Smooth muscle cell (in vitro differentiated cells): ENCODE results near the gene CTAGE4. TPM values are rescaled to one million over a fixed set of nuclear protein-coding genes. Genes with fewer than 3 reads are reported as not detected.
"Not testable (repeated sequence)": the region's sequence is repeated elsewhere in the genome, so short reads cannot be mapped to it uniquely, and the experiment has no call there.

ENCODE experiments used
- DNase-seq: peaks from one replicate; lab custom pipeline; 2025; ENCODE audit not compliant: unreplicated experiment; lab: John Stamatoyannopoulos, UW
- H2AFZ ChIP-seq: fragments of 200-600 bp; sonication (generic); 2 replicates; pipeline ENCODE4 v1.6.0; 2016; ENCODE audit warnings: antibody characterized with exemption, low read depth, mild to moderate bottlenecking
- H3F3A ChIP-seq: fragments of 200-600 bp; sonication (generic); 2 replicates; pipeline ENCODE4 v1.6.0; 2017; ENCODE audit warnings: antibody characterized with exemption, low read depth
- H3K27ac ChIP-seq: fragments of 200-600 bp; sonication (generic); 2 replicates; pipeline ENCODE4 v1.5.1; 2016; ENCODE audit warnings: low read depth, mild to moderate bottlenecking
- H3K27me3 ChIP-seq: fragments of 200-600 bp; sonication (generic); 2 replicates; pipeline ENCODE4 v1.6.1; 2016; ENCODE audit warnings: low read depth, mild to moderate bottlenecking
- H3K36me3 ChIP-seq: fragments of 200-600 bp; sonication (generic); 2 replicates; pipeline ENCODE4 v1.5.1; 2016; ENCODE audit warnings: low read depth
- H3K4me1 ChIP-seq: fragments of 200-600 bp; sonication (generic); 2 replicates; pipeline ENCODE4 v1.5.1; 2016; ENCODE audit warnings: low read depth
- H3K4me2 ChIP-seq: fragments of 200-600 bp; sonication (generic); 2 replicates; pipeline ENCODE4 v1.6.0; 2016; ENCODE audit warnings: mild to moderate bottlenecking
- H3K4me3 ChIP-seq: fragments of 200-600 bp; sonication (generic); 2 replicates; pipeline ENCODE4 v1.5.1; 2016; ENCODE audit warnings: mild to moderate bottlenecking
- H3K79me2 ChIP-seq: fragments of 200-600 bp; sonication (generic); 2 replicates; pipeline ENCODE4 v1.6.0; 2016; ENCODE audit warnings: low read depth, mild to moderate bottlenecking
- H3K9ac ChIP-seq: fragments of 200-600 bp; sonication (generic); 2 replicates; pipeline ENCODE4 v1.6.0; 2016; ENCODE audit warnings: low read depth
- H3K9me3 ChIP-seq: fragments of 200-600 bp; sonication (generic); replicated peaks from 2 replicates; pipeline ENCODE4 v1.5.1; 2016; ENCODE audit warnings: low read depth
- H4K20me1 ChIP-seq: fragments of 200-600 bp; sonication (generic); 2 replicates; pipeline ENCODE4 v1.6.0; 2016; ENCODE audit warnings: low read depth
- CTCF ChIP-seq: fragments of 200-600 bp; sonication (generic); IDR thresholded peaks from 2 replicates; pipeline ENCODE4 v1.5.1; 2017; ENCODE audit warnings: borderline replicate concordance, mild to moderate bottlenecking, antibody characterized with exemption; ENCODE audit not compliant: insufficient read depth, poor library complexity, severe bottlenecking
- WGBS: methylation state at CpG from one replicate; pipeline ENCODE4 v1.1.7; 2016; ENCODE audit warnings: low lambda C conversion rate; 5-methylcytosine and 5-hydroxymethylcytosine counted together
- polyA plus RNA-seq: library from polyadenylated mRNA; unstranded; fragments of >200 nt; fragmentation: Nextera tagmentation; extraction: Ambion mirVana; gene quantifications from 2 replicates; pipeline ENCODE4 v1.2.1, GENCODE V29; 2016
- total RNA-seq: library from RNA; depleted of rRNA; stranded (reverse); fragments of >200 nt; gene quantifications from 2 replicates; pipeline ENCODE4 v1.2.3, GENCODE V29; 2014

The CTAGE4 gene
- total and polyA plus RNA-seq, 2 experiments from 2014 or later, result 0.61 to 1.8 TPM

GRCh38 chr7:144144426-144144825, 38.8 kb upstream of the CTAGE4 start:
- no peak for TF ChIP-seq CTCF
- peaks cover 5% of the 10 kb centered on the region for H3K9me3 ChIP-seq
- H3K4me2 ChIP-seq, result no peak overlapping the region
- no peak overlapping the region for H3K9ac ChIP-seq
- H3F3A ChIP-seq, result no peaks in the 10 kb centered on the region
- no peak for DNase-seq
- H3K79me2 ChIP-seq, result no peaks in the 10 kb centered on the region
- peaks cover 3% of the 10 kb centered on the region for H3K36me3 ChIP-seq
- no peak overlapping the region for H3K4me3 ChIP-seq
- H3K4me1 ChIP-seq, result no peaks in the 10 kb centered on the region
- H2AFZ ChIP-seq, result no peak overlapping the region
- 95% methylated on average over 3 of the region's 3 CpGs for WGBS
- no peaks in the 10 kb centered on the region for H3K27me3 ChIP-seq
- no peaks in the 10 kb centered on the region for H4K20me1 ChIP-seq
- no peak overlapping the region for H3K27ac ChIP-seq

GRCh38 chr7:144148224-144148827, 34.9 kb upstream of the CTAGE4 start:
- H3K4me3 ChIP-seq, result no peak overlapping the region
- no peak overlapping the region for H3K27ac ChIP-seq
- H3K4me1 ChIP-seq, result no peaks in the 10 kb centered on the region
- WGBS, result 84% methylated on average over 2 of the region's 2 CpGs
- H3F3A ChIP-seq, result no peaks in the 10 kb centered on the region
- no peak for TF ChIP-seq CTCF
- no peak overlapping the region for H3K4me2 ChIP-seq
- no peak overlapping the region for H2AFZ ChIP-seq
- no peaks in the 10 kb centered on the region for H3K79me2 ChIP-seq
- H3K27me3 ChIP-seq, result no peaks in the 10 kb centered on the region
- no peaks in the 10 kb centered on the region for H4K20me1 ChIP-seq
- peaks cover 7% of the 10 kb centered on the region for H3K36me3 ChIP-seq
- no peak overlapping the region for H3K9ac ChIP-seq
- DNase-seq, result no peak
- H3K9me3 ChIP-seq, result peaks cover 17% of the 10 kb centered on the region

GRCh38 chr7:144158861-144159260, 24.4 kb upstream of the CTAGE4 start:
- Histone ChIP-seq H3K9me3 (no peaks in the 10 kb centered on the region), H4K20me1 (no peaks in the 10 kb centered on the region), H3F3A (no peaks in the 10 kb centered on the region), H3K4me1 (no peaks in the 10 kb centered on the region), H2AFZ (no peak overlapping the region), H3K4me2 (no peak overlapping the region), H3K36me3 (no peaks in the 10 kb centered on the region), H3K4me3 (no peak overlapping the region), H3K27me3 (no peaks in the 10 kb centered on the region), H3K9ac (no peak overlapping the region), H3K27ac (no peak overlapping the region), H3K79me2 (no peaks in the 10 kb centered on the region)
- no peak for TF ChIP-seq CTCF
- WGBS, result 89% methylated on average over 1 of the region's 1 CpG
- no peak for DNase-seq

- Histone ChIP-seq H3K9me3 (no peaks in the 10 kb centered on the region), H3F3A (no peaks in the 10 kb centered on the region), H3K27ac (no peak overlapping the region), H3K79me2 (no peaks in the 10 kb centered on the region), H3K4me1 (no peaks in the 10 kb centered on the region), H3K27me3 (no peaks in the 10 kb centered on the region), H3K36me3 (no peaks in the 10 kb centered on the region), H3K4me2 (no peak overlapping the region), H3K4me3 (no peak overlapping the region), H3K9ac (no peak overlapping the region), H2AFZ (no peak overlapping the region), H4K20me1 (no peaks in the 10 kb centered on the region)
- WGBS, result 79% methylated on average over 2 of the region's 2 CpGs
- no peak for DNase-seq
- no peak for TF ChIP-seq CTCF
Measured at GRCh38 chr7:144164784-144165183, 18.5 kb upstream of the CTAGE4 start.

GRCh38 chr7:144171594-144172350, 11.5 kb upstream of the CTAGE4 start:
- H3F3A ChIP-seq, H3K4me3 ChIP-seq, H3K79me2 ChIP-seq, H3K27ac ChIP-seq, H3K27me3 ChIP-seq, H4K20me1 ChIP-seq, H3K4me2 ChIP-seq, H3K4me1 ChIP-seq, DNase-seq, H3K9ac ChIP-seq, H3K36me3 ChIP-seq, H2AFZ ChIP-seq, H3K9me3 ChIP-seq: not testable (repeated sequence)
- WGBS, result 87% methylated on average over 4 of the region's 4 CpGs
